Colonic mucosa (tissue), 4 donors: Measurements from ENCODE around the gene SPR. TPM values are rescaled to one million over a fixed set of nuclear protein-coding genes. Genes with fewer than 3 reads are reported as not detected.
A peak's percentile ranks its signal among the peaks of the same experiment; 100 is the strongest.

Source experiments
- DNase-seq: peaks from one replicate; pipeline ENCODE4 v3.0.0-alpha.2; 2020
- H3K27ac ChIP-seq: fragments of 200-600 bp; one replicate; pipeline ENCODE4 v1.8.0; 2021
- H3K27me3 ChIP-seq: fragments of 200-600 bp; one replicate; pipeline ENCODE4 v1.8.0; 2021
- H3K36me3 ChIP-seq: fragments of 200-600 bp; one replicate; pipeline ENCODE4 v1.8.0; 2021
- H3K4me1 ChIP-seq: fragments of 200-600 bp; one replicate; pipeline ENCODE4 v1.8.0; 2021; ENCODE audit warnings: mild to moderate bottlenecking
- H3K4me3 ChIP-seq: fragments of 200-600 bp; one replicate; pipeline ENCODE4 v1.8.0; 2021
- H3K9ac ChIP-seq, 2 donors: one replicate each; pipeline ENCODE4 v1.7.0; 2013; ENCODE audit warnings: control low read depth in 2 of 2, low read depth in 2 of 2, low read length in 2 of 2
- H3K9me3 ChIP-seq: fragments of 200-600 bp; one replicate; pipeline ENCODE4 v1.8.0; 2021
- CTCF ChIP-seq: fragments of 200-600 bp; IDR thresholded peaks from one replicate; pipeline ENCODE4 v1.8.0; 2022; ENCODE audit warnings: antibody characterized with exemption, mild to moderate bottlenecking
- intact Hi-C: fragments of 100-400 bp; cut with DNase I; formaldehyde crosslinking; loops from one replicate; pipeline ENCODE4 v1.14.1; 2022
- total RNA-seq, 2 donors: library from RNA; stranded (reverse); fragmentation: NEBNext Ultra II Directional in 1 of 2; extraction: Animal tissue kit (Norgen Biotek cat#: 25700) in 1 of 2; gene quantifications; one replicate each; pipeline ENCODE4 v1.2.1, GENCODE V29; 2021
- donor health status: healthy.
- donor health status: DM: no; HTN: no; CAD: no.
- donor health status: DM: no; HTN: no; CAD: no.

The SPR gene
- total RNA-seq, 2 donors from 2014 or later = 79.6 to 129 TPM

- DNase-seq = no peak
- Histone ChIP-seq H3K9me3 (no peaks in the 10 kb centered on the region), H3K4me3 (no peak overlapping the region), H3K36me3 (no peaks in the 10 kb centered on the region), H3K27ac (no peak overlapping the region), H3K27me3 (peaks cover 16% of the 10 kb centered on the region), H3K9ac (no peak overlapping the region), H3K4me1 (no peaks in the 10 kb centered on the region)
- intact Hi-C loops = loop anchor here (5.0 kb wide), 1 partner anchor 40 kb away; no protein-coding TSS in a partner anchor
- no peak for TF ChIP-seq CTCF
Measured at GRCh38 chr2:72932045-72932740, 45.0 kb downstream of the SPR start.

GRCh38 chr2:72932805-72933204, 45.6 kb downstream of the SPR start:
- Histone ChIP-seq H3K9ac (no peak overlapping the region), H3K27ac (no peak overlapping the region), H3K9me3 (no peaks in the 10 kb centered on the region), H3K36me3 (no peaks in the 10 kb centered on the region), H3K4me3 (no peak overlapping the region), H3K27me3 (peaks cover 10% of the 10 kb centered on the region), H3K4me1 (no peaks in the 10 kb centered on the region)
- intact Hi-C loops = loop anchor here (5.0 kb wide), 1 partner anchor 41 kb away; no protein-coding TSS in a partner anchor
- no peak for DNase-seq
- TF ChIP-seq CTCF = no peak

- Histone ChIP-seq H3K4me3 (no peak overlapping the region), H3K27me3 (peaks cover 6% of the 10 kb centered on the region), H3K27ac (no peak overlapping the region), H3K36me3 (no peaks in the 10 kb centered on the region), H3K9me3 (no peaks in the 10 kb centered on the region), H3K9ac (no peak overlapping the region), H3K4me1 (no peaks in the 10 kb centered on the region)
- TF ChIP-seq CTCF = no peak
- intact Hi-C loops = loop anchor here (5.0 kb wide), 1 partner anchor 41 kb away; no protein-coding TSS in a partner anchor
- DNase-seq = no peak
Measured at GRCh38 chr2:72933207-72933606, 46.0 kb downstream of the SPR start.

- Histone ChIP-seq H3K9ac (no peak overlapping the region), H3K36me3 (no peaks in the 10 kb centered on the region), H3K9me3 (no peaks in the 10 kb centered on the region), H3K4me1 (no peaks in the 10 kb centered on the region), H3K27ac (no peak overlapping the region), H3K4me3 (no peak overlapping the region), H3K27me3 (peaks cover 4% of the 10 kb centered on the region)
- peak; percentile 42 for DNase-seq
- TF ChIP-seq CTCF = no peak
- intact Hi-C loops = loop anchor here (5.0 kb wide), 1 partner anchor 41 kb away; no protein-coding TSS in a partner anchor
Measured at GRCh38 chr2:72933646-72934151, 46.5 kb downstream of the SPR start.

- intact Hi-C loops = loop anchor here (5.0 kb wide), 1 partner anchor 43 kb away; no protein-coding TSS in a partner anchor
- peak; percentile 35 for TF ChIP-seq CTCF
- no peaks in the 10 kb centered on the region for H3K4me1 ChIP-seq
- H3K4me3 ChIP-seq = no peak overlapping the region
- no peaks in the 10 kb centered on the region for H3K36me3 ChIP-seq
- no peaks in the 10 kb centered on the region for H3K9me3 ChIP-seq
- no peak overlapping the region for H3K27ac ChIP-seq
- peak; percentile 54 for DNase-seq
- no peak overlapping the region for H3K9ac ChIP-seq
- no peaks in the 10 kb centered on the region for H3K27me3 ChIP-seq
Measured at GRCh38 chr2:72934683-72935610, 47.7 kb downstream of the SPR start.
